Cortex of kidney (tissue), 1 donor: ENCODE data around the gene FBLN2.
"Not testable (repeated sequence)": the region's sequence is repeated elsewhere in the genome, so short reads cannot be mapped to it uniquely, and the experiment has no call there.

Experiments
- DNase-seq: peaks from one replicate; lab custom pipeline; 2025; lab: John Stamatoyannopoulos, UW

The FBLN2 gene

GRCh38 chr3:13548696-13549622 lies at the start of gene FBLN2:
FBLN2 (plus strand) TSS chr3:13549125; CDS start chr3:13570356, 21,231 bp downstream.
- DNase-seq, result no peak

GRCh38 chr3:13499246-13499645 lies 49.7 kb upstream of the FBLN2 start:
- DNase-seq, result not testable (repeated sequence)

- no peak for DNase-seq
Observed at GRCh38 chr3:13500133-13500885, 48.6 kb upstream of the FBLN2 start.

DNA sequence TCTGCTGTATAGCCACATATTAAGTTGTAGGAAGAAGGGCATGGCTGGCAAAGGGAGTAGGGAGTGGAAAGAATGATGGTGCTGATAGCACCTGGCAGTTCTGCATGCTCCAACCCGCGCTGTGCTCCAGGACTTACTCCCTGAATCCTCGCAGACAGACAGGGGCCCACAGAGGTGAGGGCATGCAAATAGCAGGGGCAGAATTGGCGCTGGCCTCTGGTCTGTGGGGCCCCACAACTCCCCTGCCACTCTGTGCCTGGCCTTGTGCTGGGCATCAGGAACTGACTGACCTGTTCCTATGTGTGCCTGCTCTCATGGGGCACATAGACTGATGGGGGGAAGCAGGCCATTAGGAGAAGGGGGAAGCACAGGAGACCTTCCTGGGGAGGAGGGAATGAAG lies 47.9 kb upstream of the FBLN2 start:
- no peak for DNase-seq

GRCh38 chr3:13501521-13501920 lies 47.4 kb upstream of the FBLN2 start:
- no peak for DNase-seq

GRCh38 chr3:13501958-13502790 lies 46.8 kb upstream of the FBLN2 start:
- DNase-seq, result no peak

DNA sequence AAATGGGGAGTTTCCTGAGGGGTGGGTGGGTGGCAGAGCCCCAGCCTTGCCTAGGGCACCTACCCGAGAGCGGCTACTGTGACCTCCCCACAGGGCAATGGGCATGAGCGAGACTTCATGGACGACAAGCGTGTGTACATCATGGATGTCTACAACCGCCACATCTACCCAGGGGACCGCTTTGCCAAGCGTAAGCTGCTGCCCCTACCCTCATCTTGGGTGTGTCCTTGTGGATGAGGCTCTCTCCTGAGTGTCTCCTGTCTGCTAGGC lies 46.2 kb upstream of the FBLN2 start:
- DNase-seq, result no peak

DNA sequence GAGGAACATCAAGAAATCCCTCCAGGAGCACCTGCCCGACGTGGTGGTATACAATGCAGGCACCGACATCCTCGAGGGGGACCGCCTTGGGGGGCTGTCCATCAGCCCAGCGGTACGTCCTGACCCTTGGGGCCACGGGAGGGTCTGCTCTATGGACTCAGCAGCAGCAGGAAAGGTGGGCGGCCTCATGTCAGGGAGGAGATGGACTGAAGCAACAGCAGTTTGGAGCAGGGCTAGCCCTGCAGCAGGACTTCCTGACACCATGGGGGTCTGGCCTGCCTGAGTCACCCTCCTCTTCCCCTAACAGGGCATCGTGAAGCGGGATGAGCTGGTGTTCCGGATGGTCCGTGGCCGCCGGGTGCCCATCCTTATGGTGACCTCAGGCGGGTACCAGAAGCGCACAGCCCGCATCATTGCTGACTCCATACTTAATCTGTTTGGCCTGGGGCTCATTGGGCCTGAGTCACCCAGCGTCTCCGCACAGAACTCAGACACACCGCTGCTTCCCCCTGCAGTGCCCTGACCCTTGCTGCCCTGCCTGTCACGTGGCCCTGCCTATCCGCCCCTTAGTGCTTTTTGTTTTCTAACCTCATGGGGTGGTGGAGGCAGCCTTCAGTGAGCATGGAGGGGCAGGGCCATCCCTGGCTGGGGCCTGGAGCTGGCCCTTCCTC lies 44.6 kb upstream of the FBLN2 start:
- no peak for DNase-seq

- DNase-seq, result no peak
Observed at GRCh38 chr3:13505147-13506130, 43.5 kb upstream of the FBLN2 start.

- no peak for DNase-seq
Observed at GRCh38 chr3:13506239-13506638, 42.7 kb upstream of the FBLN2 start.

GRCh38 chr3:13506680-13507079 lies 42.2 kb upstream of the FBLN2 start:
- no peak for DNase-seq

DNA sequence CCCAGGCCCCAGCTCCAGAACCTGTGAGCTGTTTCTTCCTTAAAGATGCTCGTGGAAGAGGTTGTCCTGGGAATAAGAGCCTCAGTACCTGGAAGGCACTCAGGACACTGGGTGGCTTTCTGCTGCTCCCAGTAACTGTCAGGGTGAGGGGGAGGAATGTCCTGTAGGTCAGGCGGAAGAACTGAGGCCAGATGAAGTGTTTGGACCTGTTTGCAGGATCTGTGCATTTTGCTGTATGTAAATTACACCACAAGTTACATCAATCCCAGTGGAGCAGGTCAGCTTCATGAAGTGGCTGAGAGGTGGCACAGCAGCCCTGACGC lies 41.7 kb upstream of the FBLN2 start:
- no peak for DNase-seq

GRCh38 chr3:13507570-13508339 lies 41.2 kb upstream of the FBLN2 start:
- DNase-seq, result no peak

- no peak for DNase-seq
Observed at GRCh38 chr3:13508496-13508895, 40.4 kb upstream of the FBLN2 start.

- DNase-seq, result no peak
Observed at GRCh38 chr3:13509059-13509815, 39.7 kb upstream of the FBLN2 start.

DNA sequence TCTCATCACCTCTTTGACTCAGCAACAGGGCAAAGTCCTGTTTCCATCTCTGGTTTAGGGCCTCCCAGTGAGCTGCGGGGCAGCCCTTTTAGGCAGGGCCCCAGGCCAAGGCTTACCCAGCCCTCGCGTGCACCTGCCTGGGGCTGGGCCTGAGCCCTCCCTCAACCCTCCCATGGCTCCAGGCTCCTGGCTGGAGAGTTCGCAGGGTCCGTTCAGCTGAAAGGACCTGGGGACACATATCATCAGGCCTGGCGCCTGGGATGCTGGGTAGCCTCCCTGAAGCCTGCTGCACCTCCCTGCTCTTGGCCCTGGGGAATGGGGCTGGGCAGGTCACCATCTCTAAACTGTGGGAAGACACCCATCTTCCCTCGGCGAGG lies 39.1 kb upstream of the FBLN2 start:
- DNase-seq, result no peak

GRCh38 chr3:13512451-13512850 lies 36.5 kb upstream of the FBLN2 start:
- no peak for DNase-seq

- DNase-seq, result no peak
Observed at GRCh38 chr3:13513051-13513912, 35.6 kb upstream of the FBLN2 start.
